NCI-H510A (cell line): Measurements from ENCODE around the gene CNGA3.

ENCODE experiments used
- DNase-seq: peaks from one replicate; lab custom pipeline; 2025; lab: John Stamatoyannopoulos, UW

The CNGA3 gene

GRCh38 chr2:98444436-98445176 lies 98.3 kb downstream of the CNGA3 start, which contains the start of gene INPP4A:
Gene INPP4A, plus strand, starts transcription at chr2:98444858. Its CDS starts 75,191 bp downstream, at chr2:98520049.
- no peak for DNase-seq

GRCh38 chr2:98445177-98445682 lies 99.0 kb downstream of the CNGA3 start:
- DNase-seq: no peak

GRCh38 chr2:98445683-98446581 lies 99.7 kb downstream of the CNGA3 start:
- DNase-seq: no peak

GRCh38 chr2:98446850-98447249 lies 100.6 kb downstream of the CNGA3 start:
- DNase-seq: no peak
